SK-N-SH treated with all-trans-retinoic acid at 6 μM for 48 hours (cell line): ENCODE data around the gene ABCA13.

Experiments used
- ARNTL ChIP-seq: fragments of 450-650 bp; formaldehyde crosslinking; IDR thresholded peaks from 2 replicates; pipeline ENCODE4 v1.5.0; 2020; ENCODE audit warnings: low read depth, mild to moderate bottlenecking, moderate library complexity, borderline replicate concordance
- PATZ1 ChIP-seq: fragments of 250-450 bp; sonication (Bioruptor Pico); IDR thresholded peaks from 2 replicates; pipeline ENCODE4 v1.8.0; 2020; ENCODE audit warnings: mild to moderate bottlenecking, moderate library complexity, borderline replicate concordance
- POU6F1 ChIP-seq: fragments of 250-450 bp; sonication (Bioruptor Pico); IDR thresholded peaks from 2 replicates; pipeline ENCODE4 v1.8.0; 2021; ENCODE audit warnings: low read depth, mild to moderate bottlenecking, moderate library complexity, borderline replicate concordance
- ZNF70 ChIP-seq: fragments of 450-650 bp; formaldehyde crosslinking; IDR thresholded peaks from 2 replicates; pipeline ENCODE4 v1.5.0; 2020; ENCODE audit warnings: mild to moderate bottlenecking, moderate library complexity

- TF ChIP-seq PATZ1, result no peak
- no peak for TF ChIP-seq ZNF70 (CRISPR knock-in tag)
- no peak for TF ChIP-seq POU6F1
- no peak for TF ChIP-seq ARNTL
Observed at GRCh38 chr7:48179496-48180030, 8.3 kb downstream of the ABCA13 start.
